GM23248 (cell line): Measurements from ENCODE around the gene ZNF277.

Source experiments
- EZH2 ChIP-seq: fragments of 200-600 bp; sonication (generic); IDR thresholded peaks from 2 replicates; pipeline ENCODE4 v1.6.1; 2018; ENCODE audit warnings: antibody characterized with exemption, mild to moderate bottlenecking; ENCODE audit not compliant: insufficient read depth, poor library complexity, severe bottlenecking
- EZH2phosphoT487 ChIP-seq: fragments of 200-600 bp; sonication (generic); IDR thresholded peaks from 2 replicates; pipeline ENCODE4 v1.6.1; 2018; ENCODE audit warnings: antibody characterized with exemption, moderate library complexity, mild to moderate bottlenecking, low read depth; ENCODE audit not compliant: insufficient read depth

DNA sequence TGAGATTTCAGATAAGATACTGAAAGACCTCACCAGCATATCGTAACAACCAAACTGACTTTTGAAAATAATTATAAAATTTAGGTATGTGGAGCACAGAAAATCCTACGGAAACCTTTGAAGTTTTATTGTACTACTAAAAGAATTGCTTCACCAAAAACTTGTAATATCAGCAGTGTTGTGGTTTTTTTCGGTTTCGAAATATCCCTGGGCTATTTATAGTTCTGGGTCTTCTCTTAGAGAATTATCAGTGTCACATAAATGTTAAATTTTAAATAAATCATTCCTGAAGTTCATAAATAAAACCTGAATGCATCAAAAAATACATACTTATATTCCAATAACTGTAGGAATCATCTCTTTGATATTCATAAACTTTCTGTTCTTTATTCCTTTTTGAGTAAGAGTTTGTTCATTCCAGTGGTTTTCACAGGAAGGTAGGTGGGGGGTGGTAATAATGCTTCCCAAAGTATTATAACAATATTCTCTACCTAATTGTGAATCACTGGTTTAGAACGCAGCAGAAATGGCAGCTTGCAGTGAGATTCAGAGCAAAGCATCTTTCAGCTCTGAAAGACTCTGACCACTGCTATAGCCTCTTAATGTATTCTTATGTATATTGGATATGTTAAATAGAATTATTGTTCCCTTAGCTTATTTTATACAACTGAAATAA, 60.2 kb downstream of the ZNF277 start:
- TF ChIP-seq EZH2, result no peak
- TF ChIP-seq EZH2phosphoT487, result no peak
